22Rv1 (cell line): Measurements from ENCODE around the gene CCL22.

Experiments
- H3K27ac ChIP-seq: fragments of 450-650 bp; 2 replicates; pipeline ENCODE4 v1.5.1; 2017
- ZFX ChIP-seq: fragments of 450-650 bp; IDR thresholded peaks from 2 replicates; pipeline ENCODE4 v1.6.1; 2017; ENCODE audit warnings: antibody characterized with exemption, borderline replicate concordance
- TF ChIP-seq, protein P1 (sequence below): fragments of 450-650 bp; IDR thresholded peaks from 2 replicates; pipeline ENCODE4 v1.5.1; 2017; ENCODE audit warnings: mild to moderate bottlenecking

Gene CCL22

DNA sequence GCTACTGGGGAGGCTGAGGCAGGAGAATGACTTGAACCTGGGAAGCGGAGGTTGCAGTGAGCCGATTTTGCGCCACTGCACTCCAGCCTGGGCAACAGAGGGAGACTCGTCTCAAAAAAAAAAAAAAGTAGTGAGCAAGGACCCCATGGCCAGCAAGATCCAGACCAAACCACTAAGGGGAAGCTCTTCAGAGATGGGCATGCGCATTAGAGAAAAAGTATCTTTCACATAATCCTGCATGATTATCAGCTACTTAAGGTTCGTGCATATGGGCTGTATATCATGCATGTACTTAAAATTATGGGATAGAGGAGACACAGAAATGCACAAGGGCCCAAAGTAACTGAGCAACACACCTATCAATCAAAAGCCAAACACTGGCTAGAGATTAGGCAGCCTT is 10.7 kb upstream of the CCL22 start:
- TF ChIP-seq, protein P1, sequence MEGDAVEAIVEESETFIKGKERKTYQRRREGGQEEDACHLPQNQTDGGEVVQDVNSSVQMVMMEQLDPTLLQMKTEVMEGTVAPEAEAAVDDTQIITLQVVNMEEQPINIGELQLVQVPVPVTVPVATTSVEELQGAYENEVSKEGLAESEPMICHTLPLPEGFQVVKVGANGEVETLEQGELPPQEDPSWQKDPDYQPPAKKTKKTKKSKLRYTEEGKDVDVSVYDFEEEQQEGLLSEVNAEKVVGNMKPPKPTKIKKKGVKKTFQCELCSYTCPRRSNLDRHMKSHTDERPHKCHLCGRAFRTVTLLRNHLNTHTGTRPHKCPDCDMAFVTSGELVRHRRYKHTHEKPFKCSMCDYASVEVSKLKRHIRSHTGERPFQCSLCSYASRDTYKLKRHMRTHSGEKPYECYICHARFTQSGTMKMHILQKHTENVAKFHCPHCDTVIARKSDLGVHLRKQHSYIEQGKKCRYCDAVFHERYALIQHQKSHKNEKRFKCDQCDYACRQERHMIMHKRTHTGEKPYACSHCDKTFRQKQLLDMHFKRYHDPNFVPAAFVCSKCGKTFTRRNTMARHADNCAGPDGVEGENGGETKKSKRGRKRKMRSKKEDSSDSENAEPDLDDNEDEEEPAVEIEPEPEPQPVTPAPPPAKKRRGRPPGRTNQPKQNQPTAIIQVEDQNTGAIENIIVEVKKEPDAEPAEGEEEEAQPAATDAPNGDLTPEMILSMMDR = no peak
- TF ChIP-seq ZFX = no peak
- H3K27ac ChIP-seq = no peak overlapping the region

DNA sequence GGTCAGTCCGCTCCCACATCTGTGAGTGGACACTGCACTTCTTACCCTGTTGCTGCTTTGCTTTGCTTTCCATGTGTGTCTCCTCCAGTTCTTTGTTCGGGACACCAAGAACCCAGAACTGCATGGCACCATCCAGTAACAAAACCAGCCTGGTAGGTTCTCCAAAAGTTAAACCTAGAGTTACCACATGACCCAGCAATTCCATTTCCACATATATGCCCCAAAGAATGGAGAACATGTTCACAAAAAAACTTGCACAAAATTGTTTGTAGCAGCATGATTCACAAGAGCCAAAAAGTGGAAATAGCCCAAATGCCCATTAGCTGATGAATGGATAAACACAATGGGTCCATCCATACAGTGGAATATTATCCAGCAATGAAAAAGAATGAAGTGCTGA is 10.3 kb upstream of the CCL22 start:
- TF ChIP-seq, protein P1 = no peak
- no peak for TF ChIP-seq ZFX

DNA sequence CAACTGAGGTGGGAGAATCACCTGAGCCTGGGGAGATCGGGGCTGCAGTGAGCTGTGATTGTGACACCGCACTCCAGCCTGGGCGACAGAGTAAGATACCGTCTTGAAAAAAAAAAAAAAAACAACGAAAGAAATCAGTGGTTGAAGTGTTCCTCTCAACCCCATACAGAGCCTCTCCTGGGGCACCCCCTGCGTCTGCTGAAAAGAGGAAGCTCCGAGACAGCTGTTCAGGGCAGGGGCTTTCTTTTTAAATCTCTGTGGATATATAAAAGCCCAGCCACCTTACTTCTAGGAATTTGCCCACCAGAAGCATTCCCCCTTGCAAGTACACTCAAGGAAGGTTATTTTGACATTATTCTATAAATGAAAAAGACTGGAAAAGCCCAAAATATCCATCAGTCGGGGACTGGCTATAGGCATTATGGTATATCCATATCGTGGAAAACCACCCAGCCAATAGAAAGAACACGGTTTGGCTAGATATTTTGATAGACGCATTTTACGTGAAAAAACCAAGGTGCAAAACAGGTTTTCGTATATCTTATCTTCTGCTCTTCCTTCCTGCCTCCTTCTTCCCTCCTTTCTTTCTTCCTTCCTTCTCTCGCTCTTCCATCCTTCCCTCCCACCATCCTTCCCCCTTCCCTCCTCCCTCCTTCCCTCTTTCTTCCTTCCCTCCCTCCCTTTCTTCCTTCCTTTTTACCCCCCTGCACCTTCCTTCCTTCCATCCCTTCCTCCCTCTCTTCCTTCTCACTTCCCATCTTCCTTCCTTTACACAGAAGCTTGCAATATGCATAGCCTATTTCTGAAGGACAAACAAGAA is 9.2 kb upstream of the CCL22 start:
- no peak overlapping the region for H3K27ac ChIP-seq

More for the DNA sequence above, 10.3 kb upstream of the CCL22 start:
- H3K27ac ChIP-seq = no peak overlapping the region

DNA sequence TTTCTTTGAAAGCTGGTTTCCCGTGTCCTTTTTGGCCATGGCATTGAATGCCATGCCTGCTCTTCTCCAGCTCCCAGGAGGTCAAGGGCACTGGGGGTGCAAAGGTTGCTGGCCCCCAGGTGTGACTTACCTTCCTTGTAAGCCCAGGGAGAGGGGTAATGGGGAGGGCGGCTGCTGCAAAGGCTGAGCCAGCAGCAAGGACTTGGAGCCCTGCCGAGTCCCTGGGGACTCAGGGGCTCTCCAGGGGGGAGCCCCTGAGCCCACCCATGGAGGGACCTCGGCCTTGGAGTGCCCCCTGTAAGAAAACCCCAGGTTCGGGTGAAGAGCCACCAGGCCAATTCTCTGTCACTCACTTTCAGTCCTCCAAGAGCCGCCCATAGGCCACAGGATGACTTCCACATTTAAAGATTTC is 5.9 kb upstream of the CCL22 start:
- TF ChIP-seq, protein P1 = no peak
- no peak overlapping the region for H3K27ac ChIP-seq

More for the DNA sequence above, 9.2 kb upstream of the CCL22 start:
- no peak for TF ChIP-seq ZFX
- TF ChIP-seq, protein P1 = no peak

DNA sequence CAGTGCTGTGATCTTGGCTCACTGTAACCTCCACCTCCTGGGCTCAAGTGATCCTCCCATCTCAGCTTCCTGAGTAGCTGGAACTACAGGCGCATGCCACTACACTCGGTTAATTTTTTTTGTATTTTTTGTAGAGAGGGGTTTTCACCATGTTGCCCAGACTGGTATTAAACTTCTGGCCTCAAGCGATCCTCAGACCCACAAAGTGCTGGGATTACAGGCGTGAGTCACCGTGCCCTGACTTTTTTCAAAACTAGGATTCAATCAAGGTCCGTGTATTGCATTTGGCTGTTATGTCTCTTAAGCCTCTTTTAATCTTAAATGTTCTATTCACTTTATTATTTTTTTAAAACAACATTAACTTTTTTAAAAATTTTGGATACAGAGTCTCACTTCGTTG is 4.3 kb upstream of the CCL22 start:
- no peak overlapping the region for H3K27ac ChIP-seq
- TF ChIP-seq, protein P1 = no peak
- TF ChIP-seq ZFX = no peak

DNA sequence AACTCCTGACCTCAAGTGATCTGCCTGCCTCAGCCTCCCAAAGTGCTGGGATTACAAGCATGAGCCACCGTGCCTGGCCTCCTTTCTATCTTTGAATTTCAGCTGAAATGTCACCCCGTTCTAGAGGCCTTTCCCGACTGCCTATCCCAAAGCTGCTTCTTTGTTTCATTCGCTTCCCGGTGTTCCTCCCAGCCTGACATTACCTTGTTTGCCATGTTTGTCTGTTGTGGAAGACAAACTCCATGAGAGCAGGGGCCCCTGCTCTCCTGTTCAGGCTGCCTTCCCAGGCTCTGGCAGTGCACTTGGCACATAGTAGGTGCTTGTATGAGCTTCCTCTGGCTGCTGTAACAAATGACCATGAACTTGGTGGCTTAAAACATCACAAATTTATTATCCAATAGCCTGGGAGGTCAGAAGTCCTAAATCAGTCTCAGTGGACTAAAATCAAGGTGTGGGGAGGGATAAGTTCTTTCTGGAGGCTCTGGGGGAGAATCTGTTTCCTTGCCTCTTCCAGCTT is 2.6 kb upstream of the CCL22 start:
- no peak overlapping the region for H3K27ac ChIP-seq
- TF ChIP-seq ZFX = no peak
- TF ChIP-seq, protein P1 = no peak

DNA sequence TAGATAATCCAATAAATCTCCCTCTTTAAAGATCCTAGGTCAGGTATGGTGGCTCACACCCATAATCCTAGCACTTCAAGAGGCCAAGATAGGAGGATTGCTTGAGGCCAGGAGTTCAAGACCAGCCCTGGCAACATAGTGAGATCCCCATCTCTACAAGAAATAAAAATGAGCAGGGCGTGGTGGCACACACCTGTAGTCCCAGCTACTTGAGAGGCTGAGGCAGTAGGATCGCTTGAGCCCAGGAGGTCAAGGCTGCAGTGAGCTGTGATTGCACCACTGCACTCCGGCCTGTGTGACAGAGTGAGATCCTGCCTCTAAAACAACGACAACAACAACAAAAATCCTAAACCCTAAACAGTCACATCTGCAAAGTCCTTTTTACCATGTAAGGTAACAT is 2.0 kb upstream of the CCL22 start:
- TF ChIP-seq, protein P1 = no peak
- no peak for TF ChIP-seq ZFX
- no peak overlapping the region for H3K27ac ChIP-seq
